K562 (cell line): Measurements from ENCODE around the gene KRT8.

Experiments
- FOXK2 ChIP-seq, 2 experiments: fragments of 450-650 bp; IDR thresholded peaks in 1 of 2; conservative IDR thresholded peaks in 1 of 2; 2 replicates each; pipeline ENCODE4 v1.6.1; 2016; ENCODE audit warnings: low read depth in 2 of 2, mild to moderate bottlenecking in 1 of 2
- JUN ChIP-seq, 2 experiments: sonication (generic) in 1 of 2; formaldehyde crosslinking in 1 of 2; IDR thresholded peaks; 2 replicates each; pipeline versions ENCODE4 v1.6.1 to v1.8.0; 2012 to 2022; ENCODE audit warnings: borderline replicate concordance in 2 of 2, mild to moderate bottlenecking in 2 of 2, improper control_type of control experiment in 1 of 2, low read depth in 1 of 2, low read length in 1 of 2, missing genetic modification reagents in 1 of 2
- RAD21 ChIP-seq, 2 experiments: fragments of 250-450 bp in 1 of 2; fragments of 450-650 bp in 1 of 2; sonication (Bioruptor Pico) in 1 of 2; formaldehyde crosslinking in 1 of 2; IDR thresholded peaks in 1 of 2; conservative IDR thresholded peaks in 1 of 2; 2 replicates each; pipeline versions ENCODE4 v1.4.0 to v1.8.0; 2020 to 2022; ENCODE audit warnings: mild to moderate bottlenecking in 2 of 2, moderate library complexity in 1 of 2
- TF ChIP-seq, protein P1 (sequence below): fragments of 250-450 bp; sonication (Bioruptor Pico); IDR thresholded peaks from 2 replicates; pipeline ENCODE4 v1.4.0; 2020; ENCODE audit warnings: mild to moderate bottlenecking
- TF ChIP-seq, protein P2 (sequence below), 3 experiments: IDR thresholded peaks in 2 of 3; conservative IDR thresholded peaks in 1 of 3; 2 replicates each; pipeline ENCODE4 v1.5.1; 2011 to 2012; ENCODE audit warnings: low read length in 3 of 3, mild to moderate bottlenecking in 3 of 3, control low read depth in 2 of 3, improper control_type of control experiment in 1 of 3, inconsistent platforms in 1 of 3, low read depth in 1 of 3, mixed read lengths in 1 of 3, moderate library complexity in 1 of 3; ENCODE audit not compliant: insufficient read depth in 2 of 3
- TF ChIP-seq, protein P3 (sequence below): fragments of 250-450 bp; sonication (Bioruptor Pico); IDR thresholded peaks from 2 replicates; pipeline ENCODE4 v1.6.1; 2021; ENCODE audit warnings: mild to moderate bottlenecking

DNA sequence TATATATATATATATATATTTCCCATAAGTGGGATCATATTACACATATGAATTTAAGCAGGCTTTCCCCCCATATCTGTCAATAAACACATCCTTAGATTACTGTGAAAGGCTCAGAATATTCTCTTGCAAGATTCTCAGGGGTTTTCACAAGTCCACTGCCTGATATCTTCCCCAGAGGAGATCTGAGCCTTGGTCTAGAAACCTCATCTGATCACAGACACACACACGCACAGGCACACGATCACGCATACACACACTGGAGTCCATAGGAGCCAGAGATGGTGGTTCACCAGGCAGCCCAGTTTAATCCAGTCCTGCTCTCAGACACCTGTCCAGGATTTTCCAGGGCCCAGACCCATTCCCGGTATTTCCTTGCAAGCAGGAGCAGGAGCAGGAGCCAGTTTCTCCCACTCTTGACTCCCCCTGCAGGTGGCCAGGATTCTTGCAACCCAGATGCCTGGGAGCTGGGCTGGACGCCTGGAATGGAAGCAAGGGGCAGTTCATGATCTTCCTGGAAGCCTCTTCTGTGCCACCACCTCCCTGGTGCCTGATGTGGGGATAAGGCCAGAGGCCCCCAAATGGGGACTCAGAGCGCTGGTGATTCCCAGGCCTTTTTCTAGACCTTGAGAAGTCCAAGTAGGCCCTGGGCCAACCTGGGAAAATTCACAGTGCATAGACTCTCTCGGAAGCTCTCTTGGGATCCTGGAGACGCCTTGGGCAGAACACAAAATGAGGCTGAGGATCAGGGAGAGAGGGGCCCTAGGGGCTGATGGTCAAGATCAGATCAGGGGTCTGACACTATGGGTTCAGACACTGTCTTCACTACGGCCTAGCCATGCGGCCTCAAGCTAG, 39.6 kb downstream of the KRT8 start:
- TF ChIP-seq, protein P1, sequence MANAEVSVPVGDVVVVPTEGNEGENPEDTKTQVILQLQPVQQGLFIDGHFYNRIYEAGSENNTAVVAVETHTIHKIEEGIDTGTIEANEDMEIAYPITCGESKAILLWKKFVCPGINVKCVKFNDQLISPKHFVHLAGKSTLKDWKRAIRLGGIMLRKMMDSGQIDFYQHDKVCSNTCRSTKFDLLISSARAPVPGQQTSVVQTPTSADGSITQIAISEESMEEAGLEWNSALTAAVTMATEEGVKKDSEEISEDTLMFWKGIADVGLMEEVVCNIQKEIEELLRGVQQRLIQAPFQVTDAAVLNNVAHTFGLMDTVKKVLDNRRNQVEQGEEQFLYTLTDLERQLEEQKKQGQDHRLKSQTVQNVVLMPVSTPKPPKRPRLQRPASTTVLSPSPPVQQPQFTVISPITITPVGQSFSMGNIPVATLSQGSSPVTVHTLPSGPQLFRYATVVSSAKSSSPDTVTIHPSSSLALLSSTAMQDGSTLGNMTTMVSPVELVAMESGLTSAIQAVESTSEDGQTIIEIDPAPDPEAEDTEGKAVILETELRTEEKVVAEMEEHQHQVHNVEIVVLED, result no peak
- TF ChIP-seq, protein P2, sequence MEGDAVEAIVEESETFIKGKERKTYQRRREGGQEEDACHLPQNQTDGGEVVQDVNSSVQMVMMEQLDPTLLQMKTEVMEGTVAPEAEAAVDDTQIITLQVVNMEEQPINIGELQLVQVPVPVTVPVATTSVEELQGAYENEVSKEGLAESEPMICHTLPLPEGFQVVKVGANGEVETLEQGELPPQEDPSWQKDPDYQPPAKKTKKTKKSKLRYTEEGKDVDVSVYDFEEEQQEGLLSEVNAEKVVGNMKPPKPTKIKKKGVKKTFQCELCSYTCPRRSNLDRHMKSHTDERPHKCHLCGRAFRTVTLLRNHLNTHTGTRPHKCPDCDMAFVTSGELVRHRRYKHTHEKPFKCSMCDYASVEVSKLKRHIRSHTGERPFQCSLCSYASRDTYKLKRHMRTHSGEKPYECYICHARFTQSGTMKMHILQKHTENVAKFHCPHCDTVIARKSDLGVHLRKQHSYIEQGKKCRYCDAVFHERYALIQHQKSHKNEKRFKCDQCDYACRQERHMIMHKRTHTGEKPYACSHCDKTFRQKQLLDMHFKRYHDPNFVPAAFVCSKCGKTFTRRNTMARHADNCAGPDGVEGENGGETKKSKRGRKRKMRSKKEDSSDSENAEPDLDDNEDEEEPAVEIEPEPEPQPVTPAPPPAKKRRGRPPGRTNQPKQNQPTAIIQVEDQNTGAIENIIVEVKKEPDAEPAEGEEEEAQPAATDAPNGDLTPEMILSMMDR (IDR thresholded peaks at IDR 0.05 in 2 of 3, conservative IDR thresholded peaks at IDR 0.05 in 1 of 3; ENCODE audit: insufficient read depth in 2 of 3, low read depth in 1 of 3, low read length in 3 of 3), result peak; percentile 82 to 90 (median 89)
- TF ChIP-seq, protein P3, sequence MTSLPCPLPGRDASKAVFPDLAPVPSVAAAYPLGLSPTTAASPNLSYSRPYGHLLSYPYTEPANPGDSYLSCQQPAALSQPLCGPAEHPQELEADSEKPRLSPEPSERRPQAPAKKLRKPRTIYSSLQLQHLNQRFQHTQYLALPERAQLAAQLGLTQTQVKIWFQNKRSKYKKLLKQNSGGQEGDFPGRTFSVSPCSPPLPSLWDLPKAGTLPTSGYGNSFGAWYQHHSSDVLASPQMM (CRISPR knock-in tag), result no peak
- no peak for TF ChIP-seq JUN (IDR thresholded peaks at IDR 0.05; ENCODE audit: borderline replicate concordance, low read depth, low read length)
- TF ChIP-seq JUN (CRISPR knock-in tag; IDR thresholded peaks at IDR 0.05; ENCODE audit: borderline replicate concordance), result no peak
- TF ChIP-seq FOXK2 (conservative IDR thresholded peaks at IDR 0.05 in 1 of 2, IDR thresholded peaks at IDR 0.05 in 1 of 2; ENCODE audit: low read depth in 2 of 2), result no peak
- peak; percentile 83 to 87 for TF ChIP-seq RAD21 (CRISPR knock-in tag; conservative IDR thresholded peaks at IDR 0.05 in 1 of 2, IDR thresholded peaks at IDR 0.05 in 1 of 2)
